Adrenal gland (tissue), 5 donors: ENCODE data around the gene IKZF4.

Experiments used
- CTCF ChIP-seq, 6 experiments: fragments of 450-650 bp in 4 of 6; fragments of 200-600 bp in 2 of 6; sonication (generic) in 1 of 6; IDR thresholded peaks; 1 replicate in 5 of 6; 2 replicates in 1 of 6; pipeline versions ENCODE4 v1.5.1 to v1.8.0; 2016 to 2021; ENCODE audit warnings: antibody characterized with exemption in 6 of 6, mild to moderate bottlenecking in 2 of 6, moderate library complexity in 1 of 6
- POLR2A ChIP-seq, 2 donors: fragments of 450-650 bp; IDR thresholded peaks; one replicate each; pipeline ENCODE4 v1.6.1; 2017; ENCODE audit warnings: antibody characterized with exemption in 2 of 2, mild to moderate bottlenecking in 2 of 2, moderate library complexity in 1 of 2
- donor health status: DM: no; HTN: no; CAD: no.

GRCh38 chr12:56001487-56002100, 19.2 kb upstream of the IKZF4 start:
- TF ChIP-seq CTCF (IDR thresholded peaks at IDR 0.05) = no peak
- TF ChIP-seq POLR2A (IDR thresholded peaks at IDR 0.05) = no peak
